Measurements from ENCODE around the gene ATXN2. TPM values are rescaled to one million over a fixed set of nuclear protein-coding genes. Genes with fewer than 3 reads are reported as not detected.

Gene ATXN2
- total RNA-seq, 2 donors from 2014 or later = 40.4 to 54.7 TPM

GRCh38 chr12:111413442-111414086 lies 185.6 kb downstream of the ATXN2 start:
- H3K36me3 Mint-ChIP-seq (ENCODE audit: low read depth) = peaks cover 20% of the 10 kb centered on the region
- no peak for ATAC-seq (replicated peaks)
- no peaks in the 10 kb centered on the region for H3K27me3 Mint-ChIP-seq
- H3K4me3 Mint-ChIP-seq = peak overlapping the region; percentile 73
- peak overlapping the region; percentile 72 for H3K27ac Mint-ChIP-seq
- H3K9me3 Mint-ChIP-seq = no peaks in the 10 kb centered on the region
- H3K4me1 Mint-ChIP-seq = peaks cover 36% of the 10 kb centered on the region

- no peak for ATAC-seq (replicated peaks)
- Mint-ChIP-seq H3K4me3 (peak overlapping the region; percentile 73), H3K27ac (peak overlapping the region; percentile 72), H3K27me3 (no peaks in the 10 kb centered on the region), H3K4me1 (peaks cover 42% of the 10 kb centered on the region), H3K9me3 (no peaks in the 10 kb centered on the region), H3K36me3 (ENCODE audit: low read depth) (peaks cover 20% of the 10 kb centered on the region)
Observed at GRCh38 chr12:111412830-111413441, 186.2 kb downstream of the ATXN2 start.

- H3K27ac Mint-ChIP-seq = peak overlapping the region; percentile 72
- no peaks in the 10 kb centered on the region for H3K27me3 Mint-ChIP-seq
- H3K36me3 Mint-ChIP-seq (ENCODE audit: low read depth) = peaks cover 20% of the 10 kb centered on the region
- peak overlapping the region; percentile 73 for H3K4me3 Mint-ChIP-seq
- peak; percentile 31 for ATAC-seq (replicated peaks)
- H3K9me3 Mint-ChIP-seq = no peaks in the 10 kb centered on the region
- peaks cover 47% of the 10 kb centered on the region for H3K4me1 Mint-ChIP-seq
Observed at GRCh38 chr12:111412007-111412829, 186.9 kb downstream of the ATXN2 start.

GRCh38 chr12:111411185-111411764 lies 187.8 kb downstream of the ATXN2 start:
- no peaks in the 10 kb centered on the region for H3K27me3 Mint-ChIP-seq
- no peak overlapping the region for H3K27ac Mint-ChIP-seq

GRCh38 chr12:111410431-111411184 lies 188.5 kb downstream of the ATXN2 start:
- Mint-ChIP-seq H3K4me3 (peak overlapping the region; percentile 92), H3K4me1 (peaks cover 47% of the 10 kb centered on the region), H3K27me3 (no peaks in the 10 kb centered on the region), H3K27ac (peak overlapping the region; percentile 46), H3K36me3 (ENCODE audit: low read depth) (peaks cover 9% of the 10 kb centered on the region), H3K9me3 (no peaks in the 10 kb centered on the region)
- ATAC-seq (replicated peaks) = no peak

More at GRCh38 chr12:111411185-111411764, 187.8 kb downstream of the ATXN2 start:
- no peaks in the 10 kb centered on the region for H3K9me3 Mint-ChIP-seq
- peaks cover 47% of the 10 kb centered on the region for H3K4me1 Mint-ChIP-seq
- peak; percentile 51 for ATAC-seq (replicated peaks)
- peaks cover 13% of the 10 kb centered on the region for H3K36me3 Mint-ChIP-seq (ENCODE audit: low read depth)
- peak overlapping the region; percentile 92 for H3K4me3 Mint-ChIP-seq

- Mint-ChIP-seq H3K4me1 (peaks cover 43% of the 10 kb centered on the region), H3K4me3 (peak overlapping the region; percentile 92), H3K36me3 (ENCODE audit: low read depth) (peaks cover 5% of the 10 kb centered on the region), H3K27ac (peak overlapping the region; percentile 46), H3K27me3 (no peaks in the 10 kb centered on the region), H3K9me3 (no peaks in the 10 kb centered on the region)
- no peak for ATAC-seq (replicated peaks)
Observed at GRCh38 chr12:111409780-111410430, 189.2 kb downstream of the ATXN2 start.

GRCh38 chr12:111409403-111409779 lies 189.7 kb downstream of the ATXN2 start:
- no peaks in the 10 kb centered on the region for H3K27me3 Mint-ChIP-seq
- no peaks in the 10 kb centered on the region for H3K9me3 Mint-ChIP-seq
- H3K36me3 Mint-ChIP-seq (ENCODE audit: low read depth) = peaks cover 5% of the 10 kb centered on the region
- peaks cover 44% of the 10 kb centered on the region for H3K4me1 Mint-ChIP-seq
- H3K27ac Mint-ChIP-seq = no peak overlapping the region
- no peak for ATAC-seq (replicated peaks)
- H3K4me3 Mint-ChIP-seq = peak overlapping the region; percentile 92

GRCh38 chr12:111408686-111409402 lies 190.3 kb downstream of the ATXN2 start:
- H3K27ac Mint-ChIP-seq = peak overlapping the region; percentile 50
- no peaks in the 10 kb centered on the region for H3K9me3 Mint-ChIP-seq
- H3K27me3 Mint-ChIP-seq = no peaks in the 10 kb centered on the region
- peak overlapping the region; percentile 92 for H3K4me3 Mint-ChIP-seq
- peaks cover 49% of the 10 kb centered on the region for H3K4me1 Mint-ChIP-seq
- H3K36me3 Mint-ChIP-seq (ENCODE audit: low read depth) = peaks cover 5% of the 10 kb centered on the region
- no peak for ATAC-seq (replicated peaks)

GRCh38 chr12:111408116-111408440 lies 191.0 kb downstream of the ATXN2 start:
- Mint-ChIP-seq H3K9me3 (no peaks in the 10 kb centered on the region), H3K27me3 (no peaks in the 10 kb centered on the region), H3K4me3 (peak overlapping the region; percentile 92), H3K4me1 (peaks cover 47% of the 10 kb centered on the region), H3K36me3 (ENCODE audit: low read depth) (peaks cover 5% of the 10 kb centered on the region), H3K27ac (peak overlapping the region; percentile 50)
- ATAC-seq (replicated peaks) = no peak

- H3K27me3 Mint-ChIP-seq = no peaks in the 10 kb centered on the region
- H3K27ac Mint-ChIP-seq = peak overlapping the region; percentile 82
- ATAC-seq (replicated peaks) = no peak
- peaks cover 5% of the 10 kb centered on the region for H3K36me3 Mint-ChIP-seq (ENCODE audit: low read depth)
- peak overlapping the region; percentile 92 for H3K4me3 Mint-ChIP-seq
- H3K9me3 Mint-ChIP-seq = no peaks in the 10 kb centered on the region
- peaks cover 47% of the 10 kb centered on the region for H3K4me1 Mint-ChIP-seq
Observed at GRCh38 chr12:111407377-111408115, 191.6 kb downstream of the ATXN2 start.

- peak; percentile 6 for ATAC-seq (replicated peaks)
- Mint-ChIP-seq H3K27ac (peak overlapping the region; percentile 82), H3K9me3 (no peaks in the 10 kb centered on the region), H3K4me3 (peak overlapping the region; percentile 92), H3K4me1 (peaks cover 41% of the 10 kb centered on the region), H3K36me3 (ENCODE audit: low read depth) (peaks cover 5% of the 10 kb centered on the region), H3K27me3 (no peaks in the 10 kb centered on the region)
Observed at GRCh38 chr12:111406474-111407376, 192.4 kb downstream of the ATXN2 start.

Data from activated T-helper 17 cell treated with anti-CD3 and anti-CD28 coated beads, Interleukin-2, amount 50 U/mL, for 72 hours (primary cell).